Smooth muscle cell (in vitro differentiated cells): ENCODE data around the gene LGALS3BP. TPM values are rescaled to one million over a fixed set of nuclear protein-coding genes. Genes with fewer than 3 reads are reported as not detected.
A peak's percentile ranks its signal among the peaks of the same experiment; 100 is the strongest.

Source experiments
- DNase-seq: peaks from one replicate; lab custom pipeline; 2025; ENCODE audit not compliant: unreplicated experiment; lab: John Stamatoyannopoulos, UW
- H2AFZ ChIP-seq: fragments of 200-600 bp; sonication (generic); 2 replicates; pipeline ENCODE4 v1.6.0; 2016; ENCODE audit warnings: antibody characterized with exemption, low read depth, mild to moderate bottlenecking
- H3F3A ChIP-seq: fragments of 200-600 bp; sonication (generic); 2 replicates; pipeline ENCODE4 v1.6.0; 2017; ENCODE audit warnings: antibody characterized with exemption, low read depth
- H3K27ac ChIP-seq: fragments of 200-600 bp; sonication (generic); 2 replicates; pipeline ENCODE4 v1.5.1; 2016; ENCODE audit warnings: low read depth, mild to moderate bottlenecking
- H3K27me3 ChIP-seq: fragments of 200-600 bp; sonication (generic); 2 replicates; pipeline ENCODE4 v1.6.1; 2016; ENCODE audit warnings: low read depth, mild to moderate bottlenecking
- H3K36me3 ChIP-seq: fragments of 200-600 bp; sonication (generic); 2 replicates; pipeline ENCODE4 v1.5.1; 2016; ENCODE audit warnings: low read depth
- H3K4me1 ChIP-seq: fragments of 200-600 bp; sonication (generic); 2 replicates; pipeline ENCODE4 v1.5.1; 2016; ENCODE audit warnings: low read depth
- H3K4me2 ChIP-seq: fragments of 200-600 bp; sonication (generic); 2 replicates; pipeline ENCODE4 v1.6.0; 2016; ENCODE audit warnings: mild to moderate bottlenecking
- H3K4me3 ChIP-seq: fragments of 200-600 bp; sonication (generic); 2 replicates; pipeline ENCODE4 v1.5.1; 2016; ENCODE audit warnings: mild to moderate bottlenecking
- H3K79me2 ChIP-seq: fragments of 200-600 bp; sonication (generic); 2 replicates; pipeline ENCODE4 v1.6.0; 2016; ENCODE audit warnings: low read depth, mild to moderate bottlenecking
- H3K9ac ChIP-seq: fragments of 200-600 bp; sonication (generic); 2 replicates; pipeline ENCODE4 v1.6.0; 2016; ENCODE audit warnings: low read depth
- H3K9me3 ChIP-seq: fragments of 200-600 bp; sonication (generic); replicated peaks from 2 replicates; pipeline ENCODE4 v1.5.1; 2016; ENCODE audit warnings: low read depth
- H4K20me1 ChIP-seq: fragments of 200-600 bp; sonication (generic); 2 replicates; pipeline ENCODE4 v1.6.0; 2016; ENCODE audit warnings: low read depth
- WGBS: methylation state at CpG from one replicate; pipeline ENCODE4 v1.1.7; 2016; ENCODE audit warnings: low lambda C conversion rate; 5-methylcytosine and 5-hydroxymethylcytosine counted together
- polyA plus RNA-seq: library from polyadenylated mRNA; unstranded; fragments of >200 nt; fragmentation: Nextera tagmentation; extraction: Ambion mirVana; gene quantifications from 2 replicates; pipeline ENCODE4 v1.2.1, GENCODE V29; 2016
- total RNA-seq: library from RNA; depleted of rRNA; stranded (reverse); fragments of >200 nt; gene quantifications from 2 replicates; pipeline ENCODE4 v1.2.3, GENCODE V29; 2014
- TF ChIP-seq, protein P1 (sequence below): fragments of 200-600 bp; sonication (generic); IDR thresholded peaks from 2 replicates; pipeline ENCODE4 v1.5.1; 2017; ENCODE audit warnings: borderline replicate concordance, mild to moderate bottlenecking, antibody characterized with exemption; ENCODE audit not compliant: insufficient read depth, poor library complexity, severe bottlenecking

Gene LGALS3BP
- total and polyA plus RNA-seq, 2 experiments from 2014 or later, result 66.5 to 151 TPM

DNA sequence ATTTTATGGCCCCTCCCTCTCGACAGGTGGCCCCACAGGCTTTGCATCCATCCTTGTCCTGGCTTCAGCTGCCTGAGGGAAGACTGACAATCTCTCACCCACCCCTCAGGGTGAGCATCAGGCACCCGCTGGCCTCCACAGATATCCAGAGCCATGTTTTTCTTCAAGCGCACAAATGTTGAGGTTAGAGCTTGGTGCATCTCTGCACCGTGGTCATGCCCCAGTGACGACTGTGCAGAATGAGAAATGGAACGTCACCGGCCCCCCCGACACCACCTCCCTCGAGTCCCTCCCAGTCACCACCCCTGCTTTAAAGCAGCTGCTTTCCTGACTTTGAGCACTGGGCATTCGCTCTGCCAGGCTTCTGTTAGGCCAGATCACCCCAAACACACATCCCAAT lies 34.8 kb downstream of the LGALS3BP start:
- Histone ChIP-seq H3K36me3 (no peaks in the 10 kb centered on the region), H3K27ac (no peak overlapping the region), H3K4me2 (no peak overlapping the region), H3K27me3 (no peaks in the 10 kb centered on the region), H3K4me1 (peaks cover 8% of the 10 kb centered on the region), H3K4me3 (no peak overlapping the region), H4K20me1 (no peaks in the 10 kb centered on the region), H3F3A (no peaks in the 10 kb centered on the region), H3K9me3 (no peaks in the 10 kb centered on the region), H2AFZ (no peak overlapping the region), H3K9ac (no peak overlapping the region), H3K79me2 (no peaks in the 10 kb centered on the region)
- WGBS, result 84% methylated on average over 10 of the region's 10 CpGs
- TF ChIP-seq, protein P1, sequence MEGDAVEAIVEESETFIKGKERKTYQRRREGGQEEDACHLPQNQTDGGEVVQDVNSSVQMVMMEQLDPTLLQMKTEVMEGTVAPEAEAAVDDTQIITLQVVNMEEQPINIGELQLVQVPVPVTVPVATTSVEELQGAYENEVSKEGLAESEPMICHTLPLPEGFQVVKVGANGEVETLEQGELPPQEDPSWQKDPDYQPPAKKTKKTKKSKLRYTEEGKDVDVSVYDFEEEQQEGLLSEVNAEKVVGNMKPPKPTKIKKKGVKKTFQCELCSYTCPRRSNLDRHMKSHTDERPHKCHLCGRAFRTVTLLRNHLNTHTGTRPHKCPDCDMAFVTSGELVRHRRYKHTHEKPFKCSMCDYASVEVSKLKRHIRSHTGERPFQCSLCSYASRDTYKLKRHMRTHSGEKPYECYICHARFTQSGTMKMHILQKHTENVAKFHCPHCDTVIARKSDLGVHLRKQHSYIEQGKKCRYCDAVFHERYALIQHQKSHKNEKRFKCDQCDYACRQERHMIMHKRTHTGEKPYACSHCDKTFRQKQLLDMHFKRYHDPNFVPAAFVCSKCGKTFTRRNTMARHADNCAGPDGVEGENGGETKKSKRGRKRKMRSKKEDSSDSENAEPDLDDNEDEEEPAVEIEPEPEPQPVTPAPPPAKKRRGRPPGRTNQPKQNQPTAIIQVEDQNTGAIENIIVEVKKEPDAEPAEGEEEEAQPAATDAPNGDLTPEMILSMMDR, result no peak
- DNase-seq, result no peak

DNA sequence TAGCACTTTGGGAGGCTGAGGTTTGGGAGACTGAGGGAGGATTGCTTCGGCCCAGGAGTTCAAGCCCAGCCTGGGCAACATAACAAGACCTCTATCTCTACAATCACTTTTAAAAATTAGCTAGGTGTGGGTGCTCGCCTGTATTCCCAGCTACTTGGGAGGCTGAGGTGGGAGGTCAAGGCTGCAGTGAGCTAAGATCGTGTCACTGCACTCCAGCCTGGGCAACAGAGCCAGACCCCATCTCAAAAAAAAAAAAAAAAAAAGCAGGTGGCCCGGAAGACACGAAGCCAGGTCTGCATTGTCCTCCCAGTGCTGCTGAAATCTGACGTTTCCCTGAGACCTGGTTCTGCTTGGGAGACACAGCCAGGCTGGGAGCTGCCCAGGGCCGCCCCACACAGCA lies 35.7 kb downstream of the LGALS3BP start:
- H3K79me2 ChIP-seq, result no peaks in the 10 kb centered on the region
- H3K9ac ChIP-seq, result no peak overlapping the region
- H3K4me3 ChIP-seq, result no peak overlapping the region
- no peaks in the 10 kb centered on the region for H3K36me3 ChIP-seq
- H2AFZ ChIP-seq, result no peak overlapping the region
- H4K20me1 ChIP-seq, result no peaks in the 10 kb centered on the region
- 89% methylated on average over 7 of the region's 7 CpGs for WGBS
- no peaks in the 10 kb centered on the region for H3K27me3 ChIP-seq
- H3F3A ChIP-seq, result no peaks in the 10 kb centered on the region
- H3K4me1 ChIP-seq, result peaks cover 12% of the 10 kb centered on the region
- no peak overlapping the region for H3K27ac ChIP-seq
- TF ChIP-seq, protein P1, result no peak
- DNase-seq, result no peak
- no peaks in the 10 kb centered on the region for H3K9me3 ChIP-seq
- H3K4me2 ChIP-seq, result no peak overlapping the region

DNA sequence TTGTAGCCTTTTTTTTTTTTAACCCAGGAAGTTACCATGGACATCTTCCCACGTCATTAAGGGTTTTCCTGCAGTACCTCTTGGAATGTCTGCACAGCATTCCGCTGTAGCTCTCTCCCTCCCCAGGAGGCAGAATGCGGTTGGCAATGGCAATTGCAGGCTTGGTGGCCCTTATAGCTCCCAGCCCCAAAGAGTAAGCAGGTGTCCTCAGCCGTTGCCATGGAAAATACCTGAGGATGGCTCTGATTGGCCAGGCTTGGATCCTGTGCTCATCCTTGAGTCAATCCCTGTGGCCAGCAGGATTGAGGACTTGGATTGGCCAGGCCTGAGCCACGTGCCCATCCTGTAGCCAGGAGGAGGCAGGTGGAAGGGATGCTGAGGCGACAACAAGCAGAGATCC lies 39.0 kb downstream of the LGALS3BP start:
- no peaks in the 10 kb centered on the region for H4K20me1 ChIP-seq
- 52% methylated on average over 6 of the region's 6 CpGs for WGBS

DNA sequence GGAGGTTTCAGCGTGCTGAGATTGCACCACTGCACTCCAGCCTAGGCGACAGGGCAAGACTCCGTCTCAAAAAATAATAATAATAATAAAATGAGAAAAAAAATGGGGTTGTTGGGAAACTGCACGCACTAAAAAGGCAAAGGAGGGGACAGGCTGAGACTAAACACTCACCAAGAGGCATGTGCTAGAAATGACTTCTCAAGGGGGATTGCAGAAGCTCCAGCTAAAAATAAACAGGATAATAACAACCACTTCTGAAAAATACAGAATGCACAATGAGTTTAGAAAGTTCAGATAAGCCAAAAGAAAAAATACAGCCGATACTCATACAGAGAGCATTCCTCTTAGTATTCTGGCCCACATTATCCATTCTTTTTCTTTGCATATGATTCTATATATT lies 39.5 kb downstream of the LGALS3BP start:
- Histone ChIP-seq H3K27ac (peak overlapping the region; percentile 76), H3K9ac (no peak overlapping the region), H4K20me1 (no peaks in the 10 kb centered on the region), H3K9me3 (no peaks in the 10 kb centered on the region), H2AFZ (no peak overlapping the region), H3K4me1 (peaks cover 12% of the 10 kb centered on the region), H3K4me3 (no peak overlapping the region), H3K4me2 (peak overlapping the region; percentile 59), H3F3A (peaks cover 9% of the 10 kb centered on the region), H3K27me3 (no peaks in the 10 kb centered on the region), H3K79me2 (no peaks in the 10 kb centered on the region), H3K36me3 (no peaks in the 10 kb centered on the region)
- 69% methylated on average over 5 of the region's 5 CpGs for WGBS
- no peak for DNase-seq
- TF ChIP-seq, protein P1, result no peak

More for the DNA sequence above, 39.0 kb downstream of the LGALS3BP start:
- peak overlapping the region; percentile 59 for H3K4me2 ChIP-seq
- no peaks in the 10 kb centered on the region for H3K79me2 ChIP-seq
- no peak overlapping the region for H3K4me3 ChIP-seq
- peaks cover 12% of the 10 kb centered on the region for H3K4me1 ChIP-seq
- DNase-seq, result no peak
- peaks cover 5% of the 10 kb centered on the region for H3F3A ChIP-seq
- peak overlapping the region; percentile 76 for H3K27ac ChIP-seq
- no peaks in the 10 kb centered on the region for H3K27me3 ChIP-seq
- H3K9ac ChIP-seq, result no peak overlapping the region
- no peak overlapping the region for H2AFZ ChIP-seq
- H3K9me3 ChIP-seq, result no peaks in the 10 kb centered on the region
- H3K36me3 ChIP-seq, result no peaks in the 10 kb centered on the region
- TF ChIP-seq, protein P1, result no peak
